HUES48 (cell line): ENCODE data around the gene HOXA6.

ENCODE experiments used
- H3K27ac ChIP-seq: one replicate; pipeline ENCODE4 v1.7.0; 2013; ENCODE audit warnings: low read depth, low read length, inconsistent platforms
- H3K27me3 ChIP-seq: 2 replicates; pipeline ENCODE4 v1.6.1; 2013; ENCODE audit warnings: mild to moderate bottlenecking, low read length; ENCODE audit not compliant: control insufficient read depth, insufficient read depth
- H3K36me3 ChIP-seq: 2 replicates; pipeline ENCODE4 v1.6.1; 2013; ENCODE audit warnings: low read length; ENCODE audit not compliant: control insufficient read depth, insufficient read depth
- H3K4me1 ChIP-seq: 2 replicates; pipeline ENCODE4 v1.6.1; 2013; ENCODE audit warnings: mild to moderate bottlenecking, low read length; ENCODE audit not compliant: control insufficient read depth, insufficient read depth
- H3K4me3 ChIP-seq: 2 replicates; pipeline ENCODE4 v1.5.1; 2013; ENCODE audit warnings: mild to moderate bottlenecking, low read depth, low read length
- H3K9ac ChIP-seq: 2 replicates; pipeline ENCODE4 v1.6.1; 2013; ENCODE audit warnings: mild to moderate bottlenecking, low read depth, low read length, moderate library complexity
- H3K9me3 ChIP-seq: 2 replicates; pipeline ENCODE4 v1.6.1; 2013; ENCODE audit warnings: low read length; ENCODE audit not compliant: control insufficient read depth, insufficient read depth

The HOXA6 gene

DNA sequence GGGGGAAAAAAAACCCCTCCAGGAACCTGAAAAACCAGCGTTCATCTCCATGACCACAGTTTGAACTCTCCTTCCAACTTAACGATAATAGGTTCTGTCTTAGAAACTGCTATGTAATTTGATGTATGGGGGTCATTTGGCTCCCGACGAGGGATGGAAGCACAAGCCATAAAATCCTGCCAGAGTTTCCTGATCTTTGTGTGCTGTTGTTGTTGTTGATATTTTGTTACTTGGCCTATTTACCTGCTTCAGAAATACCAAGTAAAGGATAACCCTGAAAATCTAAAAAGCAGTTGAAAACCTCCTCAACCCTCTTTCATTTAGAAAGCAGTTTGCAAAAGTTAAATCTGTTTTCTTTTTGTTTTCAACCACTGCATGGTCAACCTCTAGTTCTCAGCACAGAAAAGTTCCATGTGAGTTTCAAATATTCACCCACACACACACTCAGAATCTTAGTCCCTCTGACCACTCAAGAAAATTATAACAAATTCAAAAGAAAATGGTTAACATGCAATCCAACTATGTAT is 35.8 kb downstream of the HOXA6 start:
- peaks cover 9% of the 10 kb centered on the region; the same call in 1 of the 2 replicates for H3K4me1 ChIP-seq
- no peak overlapping the region for H3K27ac ChIP-seq
- H3K27me3 ChIP-seq: peaks cover 99% of the 10 kb centered on the region
- no peak overlapping the region for H3K9ac ChIP-seq
- no peaks in the 10 kb centered on the region for H3K36me3 ChIP-seq
- no peak overlapping the region for H3K4me3 ChIP-seq
- H3K9me3 ChIP-seq: no peaks in the 10 kb centered on the region

DNA sequence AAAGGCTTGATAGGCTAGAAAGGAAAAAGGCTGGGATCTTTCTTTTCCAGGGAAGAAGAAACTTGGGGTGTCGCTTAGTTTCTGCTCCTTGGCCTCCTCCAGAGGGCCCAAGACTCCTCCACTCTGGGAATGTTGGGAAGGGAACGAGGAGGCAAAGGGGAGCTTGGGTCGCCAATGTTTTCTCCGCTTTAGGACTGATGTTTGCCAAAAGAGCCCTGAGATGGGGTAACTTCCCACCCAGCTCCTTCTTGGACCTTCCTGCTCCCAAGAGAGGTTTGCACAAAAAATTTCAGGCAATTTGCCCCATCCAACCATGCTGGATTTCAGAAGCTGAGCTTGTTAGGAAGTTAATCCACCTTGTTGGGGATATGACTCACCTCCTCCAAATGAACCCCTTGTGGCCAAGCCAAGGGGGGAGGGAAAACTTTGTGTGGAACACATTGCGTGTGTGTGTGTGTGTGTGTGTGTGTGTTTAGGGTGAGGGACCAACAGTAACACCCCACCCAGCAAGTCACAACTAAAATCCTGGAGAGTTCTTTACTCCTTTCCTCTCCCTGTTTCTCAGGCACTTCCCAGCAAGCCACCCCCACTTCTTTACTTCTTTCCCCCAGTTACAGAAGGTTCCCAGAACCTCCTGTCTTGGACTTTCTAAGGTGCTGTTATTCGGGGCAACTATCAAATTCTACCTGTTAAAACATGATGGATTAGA is 36.4 kb downstream of the HOXA6 start:
- peaks cover 14% of the 10 kb centered on the region; the same call in 1 of the 2 replicates for H3K4me1 ChIP-seq
- no peaks in the 10 kb centered on the region for H3K9me3 ChIP-seq
- H3K36me3 ChIP-seq: no peaks in the 10 kb centered on the region
- no peak overlapping the region for H3K4me3 ChIP-seq
- H3K27ac ChIP-seq: no peak overlapping the region
- no peak overlapping the region for H3K9ac ChIP-seq
- H3K27me3 ChIP-seq: peaks cover 99% of the 10 kb centered on the region

DNA sequence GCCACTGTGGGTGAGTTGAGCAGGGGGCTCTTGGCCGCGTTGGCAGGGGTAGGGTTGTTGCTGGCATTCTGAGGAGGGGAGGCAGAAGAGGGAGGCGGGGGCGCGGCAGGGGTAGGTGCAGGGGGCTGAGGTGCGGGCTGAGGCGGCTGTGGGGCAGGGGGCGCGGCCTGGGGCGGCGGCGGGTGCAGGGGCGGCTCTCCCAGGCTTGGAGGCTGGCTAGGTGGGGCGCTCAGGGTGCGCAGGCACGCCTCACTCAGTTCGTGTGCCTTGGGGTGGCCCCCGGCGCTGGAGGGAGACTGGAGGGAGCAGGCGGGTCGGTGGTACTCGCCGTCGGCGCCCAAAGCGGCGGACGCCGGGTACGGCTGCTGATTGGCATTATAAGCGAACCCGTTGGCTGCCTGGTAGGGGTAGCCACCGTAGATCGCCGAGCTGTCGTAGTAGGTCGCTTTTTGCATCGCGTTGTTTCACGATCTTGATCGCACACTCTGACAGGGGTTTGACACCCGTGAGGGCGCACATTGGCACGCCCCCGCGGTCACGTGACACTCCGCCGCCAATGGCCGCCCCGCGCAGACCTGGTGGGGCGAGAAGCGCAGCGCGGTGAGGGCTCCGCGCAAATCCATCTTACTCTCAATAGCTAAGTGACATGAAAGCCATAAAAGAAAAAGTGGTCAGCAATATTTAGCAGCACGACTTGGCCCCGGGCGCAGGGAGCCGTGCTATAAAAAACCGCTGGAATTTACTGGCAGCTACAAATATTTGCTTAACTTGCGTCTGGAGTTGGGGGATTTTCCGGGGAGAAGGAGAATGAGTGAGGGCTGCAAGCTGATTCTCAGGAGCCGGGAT is 37.2 kb downstream of the HOXA6 start:
- no peak overlapping the region for H3K9ac ChIP-seq
- H3K27ac ChIP-seq: no peak overlapping the region
- peaks cover 16% of the 10 kb centered on the region; the same call in 1 of the 2 replicates for H3K4me1 ChIP-seq
- H3K27me3 ChIP-seq: peaks cover 99% of the 10 kb centered on the region
- H3K9me3 ChIP-seq: no peaks in the 10 kb centered on the region
- H3K36me3 ChIP-seq: no peaks in the 10 kb centered on the region
- H3K4me3 ChIP-seq: peak overlapping the region; percentile 48; the same call in 1 of the 2 replicates

DNA sequence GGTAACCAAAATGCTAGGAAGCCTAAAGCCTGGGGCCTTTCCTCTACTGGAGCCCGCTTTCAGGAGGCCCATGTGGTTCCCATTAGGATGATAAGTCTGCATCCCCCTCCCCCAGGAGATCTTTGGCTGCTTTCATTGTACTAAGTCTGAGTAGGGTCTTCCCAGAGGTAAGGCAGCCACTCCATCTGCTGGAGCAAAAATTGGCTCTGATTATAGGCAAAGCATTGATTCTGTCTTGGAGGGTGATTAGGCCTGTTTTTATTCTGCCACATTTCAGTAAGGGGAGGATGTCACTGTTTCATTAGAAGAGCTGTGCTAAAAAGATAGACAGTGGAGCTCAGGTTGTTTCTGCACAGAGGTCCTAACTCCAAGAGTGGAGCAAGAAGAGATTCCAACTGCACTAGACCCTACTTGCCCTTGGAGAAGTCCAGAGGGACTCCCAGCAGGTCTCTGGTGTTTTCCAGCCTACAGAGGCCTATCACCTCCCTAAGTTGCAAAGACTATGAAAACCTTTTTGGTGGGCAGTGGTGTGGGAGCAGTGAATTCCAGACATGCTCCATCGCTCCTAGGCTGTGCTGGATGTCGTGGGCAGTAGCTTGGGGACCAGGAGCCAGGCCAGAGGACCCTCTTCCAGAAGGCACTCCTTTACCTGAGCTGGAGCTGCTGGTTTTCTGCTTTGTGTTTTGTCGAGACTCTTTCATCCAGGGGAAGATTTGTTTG is 37.9 kb downstream of the HOXA6 start:
- Histone ChIP-seq H3K27ac (no peak overlapping the region), H3K4me1 (peaks cover 12% of the 10 kb centered on the region; the same call in 1 of the 2 replicates), H3K9ac (no peak overlapping the region), H3K36me3 (no peaks in the 10 kb centered on the region), H3K4me3 (no peak overlapping the region), H3K27me3 (peaks cover 99% of the 10 kb centered on the region), H3K9me3 (no peaks in the 10 kb centered on the region)

DNA sequence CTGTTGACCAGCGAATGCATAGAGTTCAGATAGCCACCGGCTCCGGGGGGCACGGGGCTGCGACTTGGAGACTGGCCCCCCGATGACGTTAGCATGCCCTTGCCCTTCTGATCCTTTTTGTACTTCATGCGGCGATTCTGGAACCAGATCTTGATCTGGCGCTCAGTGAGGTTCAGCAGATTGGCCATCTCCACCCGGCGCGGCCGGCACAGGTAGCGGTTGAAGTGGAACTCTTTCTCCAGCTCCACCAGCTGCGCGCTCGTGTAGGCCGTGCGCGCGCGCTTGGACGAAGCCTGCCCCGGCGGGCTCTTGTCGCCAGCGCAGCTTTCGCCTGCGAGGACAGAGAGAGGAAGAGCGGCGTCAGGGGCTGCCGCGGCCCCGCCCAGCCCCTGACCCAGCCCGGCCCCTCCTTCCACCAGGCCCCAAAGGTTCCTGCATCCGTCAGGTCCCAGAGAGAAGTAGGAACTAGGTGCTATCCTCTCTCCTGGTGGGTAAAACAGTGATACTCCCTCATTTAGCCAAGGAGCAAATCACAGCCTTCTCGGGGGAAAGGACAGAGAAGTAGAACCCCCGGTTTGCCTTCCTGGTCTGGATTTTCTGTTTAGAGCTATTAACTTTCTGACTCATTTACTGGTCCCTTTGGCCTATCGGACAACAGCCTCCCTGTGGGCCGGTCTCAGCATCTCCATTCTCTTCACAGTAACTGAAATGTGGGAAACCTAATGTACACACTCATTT is 39.0 kb downstream of the HOXA6 start:
- Histone ChIP-seq H3K27me3 (peaks cover 100% of the 10 kb centered on the region), H3K36me3 (no peaks in the 10 kb centered on the region), H3K9me3 (no peaks in the 10 kb centered on the region), H3K9ac (no peak overlapping the region), H3K4me3 (no peak overlapping the region), H3K27ac (no peak overlapping the region), H3K4me1 (peaks cover 12% of the 10 kb centered on the region; the same call in 1 of the 2 replicates)

DNA sequence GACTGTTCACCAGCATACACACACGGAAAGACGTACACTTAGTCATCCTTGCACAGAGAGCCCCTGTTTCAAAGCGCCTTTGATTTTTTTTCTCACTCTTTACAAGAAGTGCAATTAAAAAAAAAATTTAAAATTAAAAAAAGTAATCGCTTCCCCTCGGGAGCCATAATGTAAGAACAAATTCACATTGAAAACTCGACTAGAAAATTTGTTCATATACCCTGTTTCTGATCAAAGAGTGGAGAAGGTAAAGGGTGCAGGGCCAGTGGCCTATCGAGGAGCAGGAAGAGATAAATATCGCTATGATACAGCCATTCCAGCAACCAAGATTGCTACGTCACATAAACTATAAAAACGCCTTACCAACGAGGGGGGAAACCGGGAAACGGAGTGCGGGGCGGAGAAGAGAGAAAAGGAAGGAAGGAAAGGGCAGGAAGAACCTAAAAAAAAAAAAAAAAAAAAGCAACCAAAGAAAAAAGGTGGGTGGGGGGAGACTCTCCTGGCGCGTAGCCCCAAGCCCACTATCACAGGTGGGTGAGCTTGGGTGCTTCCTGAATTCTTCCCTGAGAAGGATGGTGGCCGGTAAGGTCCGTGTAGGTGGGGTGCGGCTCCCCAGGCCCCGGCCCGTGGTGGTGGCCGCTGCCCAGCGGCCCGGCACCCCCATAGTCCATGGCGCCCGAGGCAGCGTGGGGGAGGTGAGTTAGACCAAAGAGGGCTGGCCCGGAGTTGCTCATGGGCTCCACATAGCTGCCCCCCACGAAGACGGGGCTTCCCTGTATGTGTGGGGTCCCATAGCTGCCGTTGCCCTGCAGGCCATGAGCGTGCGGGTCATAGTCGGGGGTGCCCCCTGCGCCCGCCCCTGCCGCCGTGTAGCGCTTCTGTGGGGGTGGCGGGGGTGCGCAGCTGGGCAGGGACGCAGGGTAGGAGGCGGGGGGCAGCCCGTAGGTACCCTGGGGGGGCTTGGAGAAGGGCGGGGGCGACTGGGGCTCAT is 39.9 kb downstream of the HOXA6 start:
- Histone ChIP-seq H3K36me3 (no peaks in the 10 kb centered on the region), H3K4me3 (no peak overlapping the region), H3K9me3 (no peaks in the 10 kb centered on the region), H3K9ac (no peak overlapping the region), H3K27me3 (peaks cover 100% of the 10 kb centered on the region), H3K27ac (no peak overlapping the region), H3K4me1 (peaks cover 12% of the 10 kb centered on the region; the same call in 1 of the 2 replicates)

DNA sequence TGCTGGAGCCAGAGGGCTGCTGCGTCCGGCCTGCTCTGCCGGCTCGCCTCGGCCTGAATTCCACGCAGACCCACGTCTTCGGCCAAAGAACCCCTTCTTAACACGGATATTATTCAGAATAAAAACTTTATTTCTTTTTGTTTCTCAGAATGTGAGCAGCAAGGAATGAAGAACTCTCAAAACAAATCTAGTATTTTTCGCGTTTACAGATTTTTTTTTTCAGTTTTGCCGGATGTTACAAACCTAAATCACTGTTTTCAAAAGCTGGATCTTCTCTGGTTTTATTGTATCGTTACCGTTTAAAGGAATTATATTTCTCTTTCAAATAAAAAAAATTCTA is 40.7 kb downstream of the HOXA6 start:
- H3K36me3 ChIP-seq: no peaks in the 10 kb centered on the region
- H3K4me3 ChIP-seq: no peak overlapping the region
- H3K27me3 ChIP-seq: peaks cover 100% of the 10 kb centered on the region
- no peaks in the 10 kb centered on the region for H3K9me3 ChIP-seq
- no peak overlapping the region for H3K27ac ChIP-seq
- no peak overlapping the region for H3K9ac ChIP-seq
- peaks cover 12% of the 10 kb centered on the region; the same call in 1 of the 2 replicates for H3K4me1 ChIP-seq

DNA sequence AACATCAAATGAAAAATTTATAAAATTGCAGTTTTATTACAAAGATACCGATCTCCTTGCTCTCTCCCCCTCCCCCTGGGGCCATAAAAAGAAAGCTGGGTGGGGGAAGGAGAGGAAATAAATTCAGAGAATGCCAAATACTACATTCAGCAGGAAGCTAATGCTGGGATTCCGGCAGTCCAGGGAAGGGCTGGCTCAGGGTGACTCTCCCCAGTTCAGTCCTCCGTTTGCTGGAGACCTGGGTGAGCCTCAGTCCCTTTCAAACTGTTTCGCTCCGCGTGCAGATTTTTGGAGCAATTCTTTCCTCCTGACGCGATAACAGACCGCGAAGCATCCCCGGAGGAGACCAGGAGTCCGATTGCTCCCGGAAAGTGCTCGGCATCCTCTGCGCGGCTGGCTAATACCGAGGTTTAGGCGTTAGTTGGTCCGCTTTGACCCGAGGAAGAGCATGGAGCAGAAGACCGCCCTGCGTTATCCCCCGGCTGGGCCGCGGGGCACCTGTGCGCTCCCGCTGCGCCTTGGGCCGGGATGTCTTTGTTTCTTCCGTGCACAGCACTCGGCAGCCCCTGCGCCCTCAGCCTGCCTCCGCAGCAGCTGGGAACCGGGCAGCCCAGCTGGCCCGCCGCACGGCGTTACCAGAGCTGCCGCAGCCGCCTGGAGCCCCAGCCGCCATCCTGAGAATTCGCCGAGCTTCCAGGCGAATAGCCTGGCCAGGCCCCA is 41.2 kb downstream of the HOXA6 start:
- H3K36me3 ChIP-seq: no peaks in the 10 kb centered on the region
- no peak overlapping the region for H3K4me3 ChIP-seq
- peaks cover 100% of the 10 kb centered on the region for H3K27me3 ChIP-seq
- H3K9ac ChIP-seq: no peak overlapping the region
- no peaks in the 10 kb centered on the region for H3K9me3 ChIP-seq
- H3K4me1 ChIP-seq: peaks cover 15% of the 10 kb centered on the region; the same call in 1 of the 2 replicates
- no peak overlapping the region for H3K27ac ChIP-seq

DNA sequence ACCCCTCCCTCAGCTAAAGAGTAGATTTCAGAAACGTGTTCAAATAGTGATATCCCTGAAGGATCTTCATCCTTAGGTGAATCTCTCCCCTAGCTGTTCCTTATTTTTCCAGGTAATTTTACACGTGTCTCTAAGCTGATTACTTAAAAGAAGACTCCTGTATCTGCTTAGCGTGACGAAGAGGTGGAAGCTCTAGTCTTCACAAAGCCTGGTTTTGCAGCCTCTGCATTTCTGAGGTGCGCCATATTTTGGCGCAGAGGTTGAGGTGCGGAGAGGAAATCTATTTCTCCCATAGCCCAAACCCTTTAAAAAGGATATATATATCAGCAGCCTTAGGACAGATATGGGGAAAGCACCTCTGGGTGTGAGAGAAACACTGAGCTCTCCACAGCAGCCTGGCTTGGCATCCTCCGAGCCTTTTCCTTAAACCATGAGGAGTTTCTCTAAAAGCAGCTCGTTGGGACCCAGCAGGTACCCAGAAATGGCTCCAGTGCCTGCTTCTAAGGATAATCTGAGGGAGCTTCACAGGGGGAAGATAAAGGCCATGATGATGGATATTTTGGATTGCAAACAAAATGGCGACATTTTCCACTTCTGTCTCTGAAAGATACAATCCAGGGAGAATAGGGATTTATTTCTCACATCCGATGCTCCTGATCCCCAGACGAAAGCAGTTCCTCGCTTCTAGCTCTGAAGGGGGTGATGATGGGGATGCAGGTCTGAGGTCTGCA is 42.1 kb downstream of the HOXA6 start:
- H3K4me3 ChIP-seq: no peak overlapping the region
- H3K27me3 ChIP-seq: peaks cover 100% of the 10 kb centered on the region
- no peaks in the 10 kb centered on the region for H3K9me3 ChIP-seq
- no peak overlapping the region for H3K27ac ChIP-seq
- peaks cover 24% of the 10 kb centered on the region for H3K4me1 ChIP-seq
- H3K9ac ChIP-seq: no peak overlapping the region
- H3K36me3 ChIP-seq: no peaks in the 10 kb centered on the region
